IMR-90 (cell line): ENCODE data around the gene SPAG5.

Source experiments
- CTCF ChIP-seq: conservative IDR thresholded peaks from 2 replicates; pipeline ENCODE4 v1.5.1; 2012; ENCODE audit warnings: mild to moderate bottlenecking, low read depth, low read length, improper control_type of control experiment
- MXI1 ChIP-seq: IDR thresholded peaks from 2 replicates; pipeline ENCODE4 v1.6.1; 2012; ENCODE audit warnings: low read depth, mild to moderate bottlenecking, low read length, moderate library complexity, borderline replicate concordance
- POLR2A ChIP-seq: IDR thresholded peaks from 2 replicates; pipeline ENCODE4 v1.6.1; 2012; ENCODE audit warnings: mild to moderate bottlenecking, low read depth, low read length
- USF2 ChIP-seq: fragments of 150-350 bp; IDR thresholded peaks from 2 replicates; pipeline ENCODE4 v1.6.1; 2017; ENCODE audit warnings: mild to moderate bottlenecking, antibody characterized with exemption, low read length, low read depth

GRCh38 chr17:28644787-28645575 lies 46.2 kb upstream of the SPAG5 start, which contains the start of gene BLTP2:
- TF ChIP-seq CTCF: no peak
- TF ChIP-seq POLR2A: peak; percentile 70; the same call in 1 of the 2 replicates
- no peak for TF ChIP-seq USF2
- TF ChIP-seq MXI1: peak; percentile 92; the same call in 1 of the 2 replicates
